ENCODE data around the gene EFNA2.

Gene EFNA2

DNA sequence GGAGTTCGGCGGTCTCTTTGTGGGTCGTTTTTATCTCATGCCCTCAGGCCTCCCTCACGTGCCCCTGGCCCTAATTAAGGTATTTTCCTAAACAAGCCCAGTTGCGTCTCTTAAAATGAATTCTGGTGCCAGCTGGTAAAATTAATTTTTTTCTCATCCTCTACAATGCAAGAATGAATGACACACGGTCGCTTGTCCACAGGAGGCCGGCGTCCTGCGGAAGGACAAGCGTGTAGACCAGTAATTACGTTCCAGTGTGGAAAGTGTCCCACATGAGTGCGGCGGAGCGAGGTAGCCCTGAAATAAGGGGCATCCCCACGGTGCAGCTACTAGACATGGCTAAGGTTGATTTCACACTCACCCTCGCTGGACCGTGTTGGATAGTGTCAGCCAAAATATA is 63.5 kb downstream of the EFNA2 start:
- Histone ChIP-seq H3K4me1 (no peaks in the 10 kb centered on the region), H3K9ac (no peak overlapping the region), H3K4me3 (ENCODE audit: low read depth, low read length) (no peak overlapping the region), H3K36me3 (ENCODE audit: control insufficient read depth, insufficient read depth, low read length) (no peaks in the 10 kb centered on the region), H2AFZ (no peak overlapping the region), H3K27me3 (ENCODE audit: control insufficient read depth, insufficient read depth, low read length) (no peaks in the 10 kb centered on the region), H3K79me2 (no peaks in the 10 kb centered on the region), H3K4me2 (ENCODE audit: low read length) (no peak overlapping the region), H3K9me3 (ENCODE audit: control insufficient read depth, low read length) (no peaks in the 10 kb centered on the region), H3K27ac (no peak overlapping the region)
- TF ChIP-seq, protein P1, sequence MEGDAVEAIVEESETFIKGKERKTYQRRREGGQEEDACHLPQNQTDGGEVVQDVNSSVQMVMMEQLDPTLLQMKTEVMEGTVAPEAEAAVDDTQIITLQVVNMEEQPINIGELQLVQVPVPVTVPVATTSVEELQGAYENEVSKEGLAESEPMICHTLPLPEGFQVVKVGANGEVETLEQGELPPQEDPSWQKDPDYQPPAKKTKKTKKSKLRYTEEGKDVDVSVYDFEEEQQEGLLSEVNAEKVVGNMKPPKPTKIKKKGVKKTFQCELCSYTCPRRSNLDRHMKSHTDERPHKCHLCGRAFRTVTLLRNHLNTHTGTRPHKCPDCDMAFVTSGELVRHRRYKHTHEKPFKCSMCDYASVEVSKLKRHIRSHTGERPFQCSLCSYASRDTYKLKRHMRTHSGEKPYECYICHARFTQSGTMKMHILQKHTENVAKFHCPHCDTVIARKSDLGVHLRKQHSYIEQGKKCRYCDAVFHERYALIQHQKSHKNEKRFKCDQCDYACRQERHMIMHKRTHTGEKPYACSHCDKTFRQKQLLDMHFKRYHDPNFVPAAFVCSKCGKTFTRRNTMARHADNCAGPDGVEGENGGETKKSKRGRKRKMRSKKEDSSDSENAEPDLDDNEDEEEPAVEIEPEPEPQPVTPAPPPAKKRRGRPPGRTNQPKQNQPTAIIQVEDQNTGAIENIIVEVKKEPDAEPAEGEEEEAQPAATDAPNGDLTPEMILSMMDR (IDR thresholded peaks at IDR 0.05): no peak

GRCh38 chr19:1350867-1351266 is 65.2 kb downstream of the EFNA2 start:
- Histone ChIP-seq H3K9ac (no peak overlapping the region), H3K36me3 (ENCODE audit: control insufficient read depth, insufficient read depth, low read length) (no peaks in the 10 kb centered on the region), H3K27ac (no peak overlapping the region), H3K4me3 (ENCODE audit: low read depth, low read length) (no peak overlapping the region), H3K4me1 (peaks cover 2% of the 10 kb centered on the region), H3K27me3 (ENCODE audit: control insufficient read depth, insufficient read depth, low read length) (no peaks in the 10 kb centered on the region), H3K9me3 (ENCODE audit: control insufficient read depth, low read length) (no peaks in the 10 kb centered on the region), H3K79me2 (no peaks in the 10 kb centered on the region), H2AFZ (no peak overlapping the region), H3K4me2 (ENCODE audit: low read length) (no peak overlapping the region)
- TF ChIP-seq, protein P1 (IDR thresholded peaks at IDR 0.05): no peak
